Measurements from ENCODE around the gene NBPF14. TPM values are rescaled to one million over a fixed set of nuclear protein-coding genes. Genes with fewer than 3 reads are reported as not detected.
"Not testable (repeated sequence)": the region's sequence is repeated elsewhere in the genome, so short reads cannot be mapped to it uniquely, and the experiment has no call there.

NBPF14 gene
- total and polyA plus RNA-seq, 9 donors, result 11.8 to 53.2 (median 29.0) TPM

GRCh38 chr1:148523205-148524144 lies 72.3 kb downstream of the NBPF14 start:
- DNase-seq; H3K27ac ChIP-seq; H3K27me3 ChIP-seq; H3K4me1 ChIP-seq (ENCODE audit: insufficient read depth); H3K9me3 ChIP-seq; H3K36me3 ChIP-seq; intact Hi-C loops (cut with DNase I): not testable (repeated sequence)
- peak overlapping the region; percentile 41 for H3K4me3 ChIP-seq
- WGBS, 3 donors, result 31 to 36% (median 34%) methylated on average over 9 to 16 of the region's 35 CpGs

- TF ChIP-seq POLR2A (IDR thresholded peaks at IDR 0.05), result peak; percentile 74
- H3K9me3 ChIP-seq; H3K36me3 ChIP-seq; H3K4me1 ChIP-seq (ENCODE audit: insufficient read depth); H3K27me3 ChIP-seq; intact Hi-C loops (cut with DNase I): not testable (repeated sequence)
- 1 to 2% (median 2%) methylated on average over 28 to 30 of the region's 30 CpGs for WGBS, 3 donors
- DNase-seq, result peak; percentile 66 to 79 (median 77)
- H3K4me3 ChIP-seq, result peak overlapping the region; percentile 41
- H3K27ac ChIP-seq, result peak overlapping the region; percentile 49 to 58
Observed at GRCh38 chr1:148522561-148523204, 73.1 kb downstream of the NBPF14 start.

GRCh38 chr1:148522072-148522471 lies 73.7 kb downstream of the NBPF14 start:
- WGBS, 3 donors, result 1 to 6% (median 4%) methylated on average over 16 to 19 of the region's 23 CpGs
- DNase-seq, result peak; percentile 73 to 84 (median 79)
- H3K9me3 ChIP-seq; H3K4me1 ChIP-seq (ENCODE audit: insufficient read depth); H3K27ac ChIP-seq; H3K36me3 ChIP-seq; H3K27me3 ChIP-seq; intact Hi-C loops (cut with DNase I): not testable (repeated sequence)
- H3K4me3 ChIP-seq, result peak overlapping the region; percentile 41

GRCh38 chr1:148514310-148514709 lies 81.5 kb downstream of the NBPF14 start:
- H3K27me3 ChIP-seq; H3K4me3 ChIP-seq; H3K27ac ChIP-seq; DNase-seq; H3K36me3 ChIP-seq; intact Hi-C loops (cut with DNase I); H3K9me3 ChIP-seq; H3K4me1 ChIP-seq (ENCODE audit: insufficient read depth): not testable (repeated sequence)
- no CpG with 5 or more reads among the region's 3 CpGs for WGBS, 3 donors

- H3K36me3 ChIP-seq; H3K4me1 ChIP-seq (ENCODE audit: insufficient read depth); H3K9me3 ChIP-seq; H3K4me3 ChIP-seq; H3K27me3 ChIP-seq; DNase-seq; H3K27ac ChIP-seq; intact Hi-C loops (cut with DNase I): not testable (repeated sequence)
- WGBS, 3 donors, result 81 to 91% (median 88%) methylated on average over 6 to 9 of the region's 9 CpGs
Observed at GRCh38 chr1:148512571-148513184, 83.1 kb downstream of the NBPF14 start.

- H3K4me1 ChIP-seq (ENCODE audit: insufficient read depth); intact Hi-C loops (cut with DNase I); H3K4me3 ChIP-seq; H3K36me3 ChIP-seq; H3K9me3 ChIP-seq; DNase-seq; H3K27ac ChIP-seq; H3K27me3 ChIP-seq: not testable (repeated sequence)
Observed at GRCh38 chr1:148493933-148494332, 101.9 kb downstream of the NBPF14 start.

GRCh38 chr1:148483029-148483428 lies 112.8 kb downstream of the NBPF14 start, which contains the start of gene PPIAL4G:
PPIAL4G (minus strand) TSS chr1:148483302; CDS start chr1:148483252, 50 bp downstream.
- WGBS, 3 donors, result 89 to 93% (median 91%) methylated on average over 12 of the region's 12 CpGs
- H3K27ac ChIP-seq; H3K9me3 ChIP-seq; H3K4me3 ChIP-seq; H3K36me3 ChIP-seq; DNase-seq; intact Hi-C loops (cut with DNase I); H3K27me3 ChIP-seq; H3K4me1 ChIP-seq (ENCODE audit: insufficient read depth): not testable (repeated sequence)

Small RNA genes lying within 50 kb of the gene (small RNA-seq; reads per million reads assigned to genes)
- not detected for gene RF00003

Other genes starting within 250 kb of the NBPF14 start
- gene PPIAL4G, start 112.7 kb downstream of the NBPF14 start, total RNA-seq, result under 1 TPM in 4 of 7 donors, not detected in 3; 0.05 to 0.11 (median 0.08) TPM
- gene PPIAL4G, start 112.7 kb downstream of the NBPF14 start, polyA plus RNA-seq, result under 1 TPM in 1 of 2 donors, not detected in 1; 0.02 TPM
- gene NUDT4B, start 152.8 kb upstream of the NBPF14 start, total RNA-seq, result 10 to 100 TPM in 2 of 7 donors, 1 to 10 TPM in 2, not detected in 3; 1.7 to 54.6 (median 18.1) TPM
- 1 to 10 TPM in 1 of 2 donors, under 1 TPM in 1; 0.98 to 5.3 TPM for gene NUDT4B, start 152.8 kb upstream of the NBPF14 start, polyA plus RNA-seq
- gene PDE4DIP, start 248.4 kb upstream of the NBPF14 start, total RNA-seq, result 10 to 100 TPM; 13.7 to 44.5 (median 24.0) TPM
- gene PDE4DIP, start 248.4 kb upstream of the NBPF14 start, polyA plus RNA-seq, result 10 to 100 TPM in 1 of 2 donors, 1 to 10 TPM in 1; 5.8 to 38.2 TPM

Data from ovary (tissue), 9 donors.